Neutrophil (primary cell): ENCODE measurements around the gene ABCC12.
"Not testable (repeated sequence)": the region's sequence is repeated elsewhere in the genome, so short reads cannot be mapped to it uniquely, and the experiment has no call there.

Experiments used
- H3K27ac ChIP-seq: fragments of 200-600 bp; sonication (generic); 2 replicates; pipeline ENCODE4 v1.5.1; 2016; ENCODE audit warnings: mild to moderate bottlenecking, moderate library complexity
- H3K27me3 ChIP-seq: fragments of 200-600 bp; sonication (generic); 2 replicates; pipeline ENCODE4 v1.6.0; 2016; ENCODE audit warnings: mild to moderate bottlenecking
- H3K36me3 ChIP-seq: fragments of 200-600 bp; sonication (generic); 2 replicates; pipeline ENCODE4 v1.5.1; 2017
- H3K4me1 ChIP-seq, 2 experiments: fragments of 200-600 bp in 1 of 2; sonication (generic) in 1 of 2; 1 replicate in 1 of 2; 2 replicates in 1 of 2; pipeline versions ENCODE4 v1.5.1 to v1.6.1; 2013 to 2016; ENCODE audit warnings: low read depth in 1 of 2, low read length in 1 of 2, mild to moderate bottlenecking in 1 of 2, moderate library complexity in 1 of 2; ENCODE audit not compliant: control insufficient read depth in 1 of 2, insufficient read depth in 1 of 2
- H3K4me3 ChIP-seq, 2 experiments: fragments of 200-600 bp in 1 of 2; sonication (generic) in 1 of 2; 1 replicate in 1 of 2; 2 replicates in 1 of 2; pipeline ENCODE4 v1.5.1; 2013 to 2016; ENCODE audit warnings: low read depth in 1 of 2, low read length in 1 of 2, mild to moderate bottlenecking in 1 of 2, moderate library complexity in 1 of 2
- H3K9me3 ChIP-seq: fragments of 200-600 bp; sonication (generic); 2 replicates; pipeline ENCODE4 v1.5.1; 2016
- CTCF ChIP-seq: fragments of 200-600 bp; sonication (generic); IDR thresholded peaks from 2 replicates; pipeline ENCODE4 v1.5.1; 2016; ENCODE audit warnings: antibody characterized with exemption

ABCC12 gene

GRCh38 chr16:48182979-48183537 lies 27.3 kb upstream of the ABCC12 start:
- no peaks in the 10 kb centered on the region for H3K9me3 ChIP-seq
- TF ChIP-seq CTCF: no peak

GRCh38 chr16:48181746-48182520 lies 26.1 kb upstream of the ABCC12 start:
- not testable (repeated sequence) for H3K27ac ChIP-seq, H3K36me3 ChIP-seq, H3K4me3 ChIP-seq, H3K27me3 ChIP-seq, H3K9me3 ChIP-seq
- H3K4me1 ChIP-seq: peaks cover 2 to 15% of the 10 kb centered on the region in 2 experiments

More at GRCh38 chr16:48182979-48183537, 27.3 kb upstream of the ABCC12 start:
- no peaks in the 10 kb centered on the region for H3K27me3 ChIP-seq
- H3K27ac ChIP-seq: no peak overlapping the region
- H3K4me1 ChIP-seq: peaks cover 14 to 26% of the 10 kb centered on the region in 2 experiments
- H3K4me3 ChIP-seq: no peak overlapping the region
- H3K36me3 ChIP-seq: no peaks in the 10 kb centered on the region

GRCh38 chr16:48180868-48181480 lies 25.2 kb upstream of the ABCC12 start:
- TF ChIP-seq CTCF: no peak

GRCh38 chr16:48176635-48177408 lies 21.0 kb upstream of the ABCC12 start:
- no peak for TF ChIP-seq CTCF
- Histone ChIP-seq H3K9me3 (no peaks in the 10 kb centered on the region), H3K4me3 (no peak overlapping the region), H3K4me1 (no peaks in the 10 kb centered on the region), H3K27me3 (no peaks in the 10 kb centered on the region), H3K36me3 (no peaks in the 10 kb centered on the region), H3K27ac (no peak overlapping the region)

More at GRCh38 chr16:48180868-48181480, 25.2 kb upstream of the ABCC12 start:
- H3K27me3 ChIP-seq: no peaks in the 10 kb centered on the region
- H3K9me3 ChIP-seq: no peaks in the 10 kb centered on the region
- peaks cover 0 to 5% of the 10 kb centered on the region in 2 experiments for H3K4me1 ChIP-seq
- H3K4me3 ChIP-seq: no peak overlapping the region
- no peak overlapping the region for H3K27ac ChIP-seq
- no peaks in the 10 kb centered on the region for H3K36me3 ChIP-seq

- no peak for TF ChIP-seq CTCF
- no peaks in the 10 kb centered on the region for H3K27me3 ChIP-seq
- no peak overlapping the region for H3K4me3 ChIP-seq
- peaks cover 13 to 21% of the 10 kb centered on the region in 2 experiments for H3K4me1 ChIP-seq
- H3K36me3 ChIP-seq: no peaks in the 10 kb centered on the region
- no peak overlapping the region for H3K27ac ChIP-seq
- no peaks in the 10 kb centered on the region for H3K9me3 ChIP-seq
Measured at GRCh38 chr16:48173889-48174288, 18.1 kb upstream of the ABCC12 start.
